NCI-H446 (cell line): ENCODE measurements around the gene IL1RAPL1.
"Not testable (repeated sequence)": the region's sequence is repeated elsewhere in the genome, so short reads cannot be mapped to it uniquely, and the experiment has no call there.

Source experiments
- DNase-seq, 2 experiments: peaks; one replicate each; lab custom pipeline; 2025; lab: John Stamatoyannopoulos, UW

The IL1RAPL1 gene

GRCh38 chrX:28787206-28787605 lies 200.0 kb downstream of the IL1RAPL1 start:
- DNase-seq: no peak

DNA sequence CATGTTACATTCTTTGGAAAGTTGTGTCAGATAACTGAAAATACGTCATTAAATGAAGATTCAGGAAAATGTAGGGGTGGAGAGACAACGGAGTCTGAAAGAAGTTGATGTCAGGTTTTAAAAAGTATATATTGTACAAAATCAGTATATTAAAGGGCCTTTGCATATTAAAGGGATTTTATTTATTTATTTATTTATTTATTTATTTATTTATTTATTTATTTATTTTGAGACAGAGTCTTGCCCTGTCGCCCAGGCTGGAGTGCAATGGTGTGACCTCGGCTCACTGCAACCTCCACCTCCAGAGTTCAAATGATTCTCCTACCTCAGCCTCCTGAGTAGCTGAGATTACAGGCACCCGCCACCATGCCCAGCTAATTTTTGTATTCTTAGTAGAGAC lies 213.4 kb downstream of the IL1RAPL1 start:
- DNase-seq: not testable (repeated sequence)

GRCh38 chrX:28802625-28803024 lies 215.4 kb downstream of the IL1RAPL1 start:
- DNase-seq: no peak

- DNase-seq: no peak
Measured at GRCh38 chrX:28835991-28836390, 248.7 kb downstream of the IL1RAPL1 start.

DNA sequence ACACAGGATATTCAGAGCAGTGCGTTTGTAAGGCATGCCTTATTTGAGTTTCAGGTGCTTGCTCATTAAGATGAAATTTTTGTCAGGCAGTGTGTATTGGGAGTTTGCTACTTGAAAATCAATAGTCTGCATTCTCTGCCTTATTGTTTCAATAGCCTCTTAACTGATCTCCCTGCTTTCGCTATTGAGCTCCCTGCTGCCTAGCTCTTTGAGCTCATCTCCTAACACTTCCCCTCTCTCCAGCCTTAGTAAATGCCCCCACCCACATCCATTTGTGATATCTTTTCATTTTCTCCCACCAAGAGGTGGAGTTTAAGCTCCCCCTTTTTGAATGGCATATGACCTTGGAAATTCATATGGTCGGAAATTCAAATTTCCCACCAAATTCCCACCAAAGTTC lies 256.6 kb downstream of the IL1RAPL1 start:
- no peak for DNase-seq

DNA sequence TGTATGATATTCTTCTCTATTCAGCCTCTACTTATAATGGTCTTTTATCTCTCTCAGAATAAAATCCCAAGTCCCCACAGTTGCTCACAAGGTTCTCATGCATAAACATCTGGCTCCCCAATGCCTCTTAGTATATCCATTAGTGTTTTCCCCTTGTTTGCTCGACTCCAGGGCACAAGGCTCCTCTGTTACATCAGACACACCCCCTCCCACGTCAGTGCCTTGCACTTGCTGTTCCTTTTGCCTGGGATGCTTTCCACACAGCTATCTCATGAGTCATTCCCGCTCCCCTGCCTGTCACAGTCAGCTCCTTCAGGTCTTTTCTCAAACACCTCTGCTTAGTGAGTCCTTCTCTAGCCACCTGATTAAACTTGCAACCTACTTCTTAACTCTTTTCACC lies 260.2 kb downstream of the IL1RAPL1 start:
- no peak for DNase-seq

DNA sequence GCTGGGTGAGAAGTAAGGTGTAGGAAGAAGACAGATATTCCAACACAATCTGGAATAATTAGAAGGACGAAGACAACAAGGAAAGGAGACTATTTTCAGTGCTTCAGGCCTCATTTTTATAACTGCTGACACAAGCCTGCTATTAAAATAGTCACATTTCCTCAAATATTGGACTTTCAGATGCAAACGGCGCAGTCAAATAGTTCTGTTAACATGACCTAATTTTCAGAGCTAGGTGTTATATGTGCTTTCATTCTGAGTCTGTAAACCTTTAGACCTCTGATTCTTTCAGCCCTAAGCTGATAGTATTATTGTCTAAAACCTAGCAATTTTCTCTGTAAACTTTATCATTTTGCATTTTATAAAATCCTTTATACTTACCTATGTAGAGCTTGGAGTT lies 261.5 kb downstream of the IL1RAPL1 start:
- no peak for DNase-seq

- no peak for DNase-seq
Measured at GRCh38 chrX:28850955-28851354, 263.7 kb downstream of the IL1RAPL1 start.

DNA sequence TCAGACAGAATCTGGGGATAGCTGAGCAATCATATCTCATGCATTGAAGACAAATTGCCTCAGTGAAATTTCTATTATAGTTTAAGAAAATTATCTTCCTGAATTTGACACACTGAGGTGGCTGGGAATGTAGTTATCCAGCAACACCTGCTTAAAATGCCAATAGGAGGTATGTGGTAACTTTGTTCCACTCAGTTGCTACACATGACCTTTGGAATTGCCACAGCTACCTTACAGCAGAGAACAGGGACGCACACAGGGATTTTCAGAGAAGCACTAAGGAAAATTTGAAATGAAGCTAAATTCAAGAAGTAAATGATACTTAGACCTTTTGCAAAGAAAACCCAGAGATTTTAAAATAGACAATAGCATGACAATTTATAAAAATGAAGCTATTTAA lies 264.6 kb downstream of the IL1RAPL1 start:
- DNase-seq: no peak

- DNase-seq: no peak
Measured at GRCh38 chrX:28854637-28855036, 267.4 kb downstream of the IL1RAPL1 start.

DNA sequence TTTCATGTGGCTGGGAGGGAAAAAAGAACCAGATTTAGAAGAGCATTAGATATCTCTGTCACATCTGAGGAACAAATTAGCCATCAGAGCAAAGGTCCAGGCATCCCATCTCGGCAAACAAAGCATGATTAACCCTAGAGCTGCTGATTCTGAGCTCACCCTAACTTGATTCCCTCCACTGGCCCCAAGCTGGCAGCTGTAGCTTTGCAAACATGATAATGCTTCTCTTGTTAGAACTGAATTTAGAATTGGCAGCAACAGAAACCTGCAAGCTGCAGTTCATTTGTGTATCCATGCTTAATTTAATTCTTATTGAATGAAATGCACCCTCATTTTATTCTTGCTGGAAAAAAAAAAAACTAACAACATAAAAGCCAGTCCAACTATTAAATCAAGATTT lies 289.2 kb downstream of the IL1RAPL1 start:
- no peak for DNase-seq

GRCh38 chrX:28876901-28877300 lies 289.7 kb downstream of the IL1RAPL1 start:
- DNase-seq: no peak

DNA sequence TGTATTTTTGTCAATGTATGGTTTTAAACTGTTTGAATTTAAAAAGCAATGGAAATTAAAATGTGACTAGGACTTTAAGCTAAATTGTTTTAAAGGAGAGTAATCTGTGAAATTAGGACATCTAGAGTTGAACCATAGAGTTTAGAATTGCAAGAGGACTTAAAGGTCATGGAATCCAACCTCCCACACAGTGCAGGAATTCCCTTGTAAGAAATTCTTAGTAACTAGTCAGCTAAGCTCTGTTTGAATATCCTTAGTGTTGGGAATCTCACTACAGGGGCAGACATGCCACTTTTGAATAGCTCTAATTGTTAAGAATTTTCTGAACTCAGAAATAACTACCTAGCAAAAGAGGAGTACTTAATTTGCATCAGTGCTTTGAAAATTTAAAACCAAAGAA lies 292.9 kb downstream of the IL1RAPL1 start:
- DNase-seq: no peak

DNA sequence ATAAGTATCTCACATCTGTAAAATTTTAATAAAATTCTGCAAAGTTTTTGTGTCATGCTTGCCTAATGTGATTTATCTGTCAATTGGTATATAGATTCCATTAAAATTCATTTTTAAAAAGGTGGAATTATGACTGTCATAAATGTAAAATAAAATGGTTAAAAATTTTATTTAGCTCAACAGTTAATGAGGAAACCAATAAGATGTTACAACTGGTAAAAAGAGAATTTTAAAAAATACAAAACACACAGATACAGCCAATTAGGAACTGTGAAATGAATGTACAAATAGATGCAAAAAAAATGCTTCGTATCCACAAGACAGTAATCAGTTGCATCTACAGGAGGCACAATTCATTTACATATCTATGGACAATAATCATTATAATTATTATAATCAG lies 297.6 kb downstream of the IL1RAPL1 start:
- no peak for DNase-seq

- DNase-seq: no peak
Measured at GRCh38 chrX:28888416-28888815, 301.2 kb downstream of the IL1RAPL1 start.

- no peak for DNase-seq
Measured at GRCh38 chrX:28889591-28890090, 302.4 kb downstream of the IL1RAPL1 start.

GRCh38 chrX:28901637-28902036 lies 314.4 kb downstream of the IL1RAPL1 start:
- DNase-seq: no peak

GRCh38 chrX:28910487-28910886 lies 323.2 kb downstream of the IL1RAPL1 start:
- no peak for DNase-seq

DNA sequence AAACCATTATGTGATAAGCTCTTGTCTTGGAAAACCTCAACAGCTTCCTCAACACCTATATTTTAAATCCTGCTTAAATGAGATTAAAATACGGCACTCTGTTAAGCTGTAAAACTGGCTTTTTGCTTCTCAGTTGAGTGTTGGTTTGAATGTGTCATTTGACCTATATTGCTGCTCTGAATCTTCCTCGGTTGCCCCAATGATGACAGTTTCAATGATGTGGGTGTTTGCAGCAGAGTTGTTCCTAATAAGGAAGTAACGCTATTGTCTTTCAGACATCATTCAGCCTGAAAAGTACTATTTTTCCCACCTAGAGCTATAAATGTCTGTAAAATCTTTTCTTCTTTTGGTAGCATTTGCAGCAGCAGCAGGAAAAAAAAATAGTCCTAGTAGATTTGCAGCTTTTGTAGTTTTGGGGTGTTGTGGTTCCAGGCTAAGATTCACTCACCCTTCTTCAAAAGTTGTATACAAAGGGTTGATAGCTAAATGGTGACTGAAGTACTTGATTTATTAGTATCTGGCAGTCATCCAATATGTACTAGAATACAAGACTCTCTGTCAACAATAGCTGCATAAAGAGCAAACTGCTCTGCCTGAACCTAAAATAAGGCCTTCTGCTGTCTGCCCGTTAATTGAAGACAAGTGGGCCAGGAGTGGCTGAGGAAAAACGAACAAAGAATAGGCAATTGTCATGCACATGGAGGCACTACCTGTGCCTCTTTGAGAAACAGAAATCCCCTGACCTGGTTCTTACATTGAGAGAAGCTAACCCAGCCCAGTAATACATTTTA lies 333.1 kb downstream of the IL1RAPL1 start:
- no peak for DNase-seq

DNA sequence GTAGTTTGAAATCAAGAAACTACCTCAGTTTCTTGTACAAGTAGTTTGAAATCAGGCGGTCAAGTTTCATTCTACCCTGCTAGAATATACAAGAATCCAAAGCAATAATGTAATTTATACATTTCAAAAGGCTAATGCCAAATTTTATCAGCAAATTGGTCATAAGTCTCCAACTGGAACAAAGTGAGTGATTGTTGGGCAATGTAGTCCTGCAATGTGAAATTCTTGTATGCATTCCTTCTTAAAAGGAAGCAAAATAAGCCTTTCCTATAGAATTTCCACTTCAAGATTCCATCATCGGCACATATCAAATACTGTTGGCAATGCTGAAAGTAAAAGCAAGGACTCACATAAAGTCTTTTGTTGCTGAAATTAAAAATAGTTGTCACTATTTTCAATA lies 334.9 kb downstream of the IL1RAPL1 start:
- DNase-seq: no peak

DNA sequence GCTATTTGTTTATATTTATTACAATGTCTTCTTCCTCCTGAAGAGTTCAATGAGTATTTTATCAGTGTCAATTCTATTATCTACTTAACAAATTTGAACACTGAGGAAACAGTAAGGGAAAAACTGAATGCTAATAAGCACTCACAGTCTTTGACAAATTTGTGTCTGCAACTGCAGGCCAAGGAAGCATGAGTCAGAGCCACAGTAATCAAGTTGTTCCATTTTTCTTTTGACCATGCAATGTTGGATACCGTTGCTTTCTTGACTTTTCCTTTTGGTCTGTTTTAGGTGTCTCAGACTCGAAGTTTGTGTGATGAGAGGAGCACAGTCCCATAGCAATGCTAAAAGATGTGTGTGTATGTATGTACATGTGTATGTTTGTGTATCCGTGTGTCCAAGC lies 359.6 kb downstream of the IL1RAPL1 start:
- DNase-seq: no peak

GRCh38 chrX:28960063-28960462 lies 372.8 kb downstream of the IL1RAPL1 start:
- DNase-seq: no peak

DNA sequence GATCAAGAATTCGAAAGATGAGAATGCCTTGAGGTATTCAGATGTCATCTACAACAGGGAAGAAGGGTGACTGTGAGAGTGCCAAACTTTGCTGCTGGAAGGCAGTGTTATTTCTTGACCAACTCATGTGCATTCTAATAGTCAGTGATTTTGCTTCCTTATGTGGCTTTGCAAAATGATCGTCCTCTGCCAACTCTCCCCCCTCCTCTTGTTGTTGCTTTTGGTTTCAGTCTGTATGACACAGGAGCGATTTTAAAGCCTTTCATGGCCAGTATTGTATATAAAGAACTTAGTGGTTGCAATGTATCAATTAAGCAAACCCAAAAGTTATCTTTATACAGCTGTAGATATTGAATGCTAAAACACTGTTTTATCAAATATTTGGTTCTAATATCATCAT lies 379.1 kb downstream of the IL1RAPL1 start:
- DNase-seq: no peak

GRCh38 chrX:28969126-28969525 lies 381.9 kb downstream of the IL1RAPL1 start:
- DNase-seq: no peak
